Mesendoderm (in vitro differentiated cells): ENCODE results near the gene ASB13.

ENCODE experiments used
- DNase-seq: peaks from one replicate; pipeline ENCODE4 v3.0.0; 2013
- H2AK5ac ChIP-seq: 2 replicates; pipeline ENCODE4 v1.6.1; 2013; ENCODE audit warnings: low read length, inconsistent platforms
- H2BK120ac ChIP-seq: 2 replicates; pipeline ENCODE4 v1.6.1; 2013; ENCODE audit warnings: low read depth, mild to moderate bottlenecking, low read length, moderate library complexity, mixed read lengths
- H2BK15ac ChIP-seq: replicated peaks from 2 replicates; pipeline ENCODE4 v1.6.1; 2013; ENCODE audit warnings: low read depth, mild to moderate bottlenecking, moderate library complexity
- H2BK5ac ChIP-seq: 2 replicates; pipeline ENCODE4 v1.6.1; 2013; ENCODE audit warnings: low read length, inconsistent platforms
- H3K18ac ChIP-seq: 2 replicates; pipeline ENCODE4 v1.6.1; 2013; ENCODE audit warnings: mild to moderate bottlenecking, low read length, mixed read lengths
- H3K23ac ChIP-seq: one replicate; pipeline ENCODE4 v1.6.1; 2013; ENCODE audit warnings: low read length
- H3K27ac ChIP-seq: 2 replicates; pipeline ENCODE4 v1.5.1; 2013; ENCODE audit warnings: low read depth, mild to moderate bottlenecking, inconsistent platforms, low read length, moderate library complexity
- H3K27me3 ChIP-seq: 2 replicates; pipeline ENCODE4 v1.6.1; 2013; ENCODE audit warnings: low read length, control low read depth, mild to moderate bottlenecking, inconsistent platforms; ENCODE audit not compliant: insufficient read depth, poor library complexity
- H3K36me3 ChIP-seq: 2 replicates; pipeline ENCODE4 v1.6.1; 2013; ENCODE audit warnings: low read length, inconsistent platforms; ENCODE audit not compliant: control insufficient read depth, insufficient read depth
- H3K4ac ChIP-seq: one replicate; pipeline ENCODE4 v1.6.1; 2013; ENCODE audit warnings: low read depth, mild to moderate bottlenecking, low read length, moderate library complexity
- H3K4me1 ChIP-seq: 2 replicates; pipeline ENCODE4 v1.6.1; 2013; ENCODE audit warnings: low read depth, low read length, inconsistent platforms; ENCODE audit not compliant: control insufficient read depth
- H3K4me2 ChIP-seq: 2 replicates; pipeline ENCODE4 v1.6.1; 2013; ENCODE audit warnings: low read length
- H3K4me3 ChIP-seq: 2 replicates; pipeline ENCODE4 v1.5.1; 2013; ENCODE audit warnings: mild to moderate bottlenecking, low read length
- H3K56ac ChIP-seq: one replicate; pipeline ENCODE4 v1.6.1; 2013; ENCODE audit warnings: low read length
- H3K79me1 ChIP-seq: 2 replicates; pipeline ENCODE4 v1.6.1; 2013; ENCODE audit warnings: low read length, inconsistent platforms
- H3K79me2 ChIP-seq: 2 replicates; pipeline ENCODE4 v1.6.1; 2013; ENCODE audit warnings: mild to moderate bottlenecking, low read length; ENCODE audit not compliant: control insufficient read depth, insufficient read depth
- H3K9ac ChIP-seq: 2 replicates; pipeline ENCODE4 v1.6.1; 2013; ENCODE audit warnings: low read length, inconsistent platforms
- H4K5ac ChIP-seq: one replicate; pipeline ENCODE4 v1.6.1; 2013; ENCODE audit warnings: low read length
- H4K8ac ChIP-seq: one replicate; pipeline ENCODE4 v1.6.1; 2013; ENCODE audit warnings: low read depth, mild to moderate bottlenecking, control low read depth, low read length, moderate library complexity
- WGBS: extraction: QIAGEN DNeasy Blood & Tissue Kit; methylation state at CpG from one replicate; pipeline ENCODE4 v1.1.7; 2013; ENCODE audit warnings: low lambda C conversion rate, missing lambda C conversion rate; ENCODE audit not compliant: insufficient coverage; ENCODE audit errors: extremely low coverage; 5-methylcytosine and 5-hydroxymethylcytosine counted together

Gene ASB13

DNA sequence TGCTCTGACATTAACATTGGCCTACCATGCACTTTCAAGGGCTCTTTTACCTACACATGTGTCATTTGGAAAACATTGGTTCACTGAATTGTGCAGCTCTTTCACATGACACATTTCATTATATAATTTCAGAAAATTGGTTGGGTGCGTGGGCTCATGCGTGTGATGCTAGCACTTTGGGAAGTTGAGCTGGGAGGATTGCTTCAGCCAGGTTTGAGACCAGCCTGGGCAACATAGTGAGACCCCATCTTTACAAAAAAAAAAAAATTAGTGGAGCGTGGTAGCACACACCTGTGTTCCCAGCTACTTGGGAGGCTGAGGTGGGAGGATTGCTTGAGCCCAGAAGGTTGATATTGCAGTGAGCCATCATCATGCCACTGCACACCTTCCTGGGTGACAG is 22.2 kb upstream of the ASB13 start:
- Histone ChIP-seq H3K27me3 (no peaks in the 10 kb centered on the region), H3K27ac (no peak overlapping the region), H4K5ac (no peak overlapping the region), H3K4me1 (peaks cover 3% of the 10 kb centered on the region), H3K79me1 (peaks cover 4% of the 10 kb centered on the region), H3K18ac (no peak overlapping the region), H3K23ac (no peak overlapping the region), H3K56ac (no peak overlapping the region), H2BK15ac (no peak overlapping the region), H3K79me2 (peaks cover 51% of the 10 kb centered on the region), H2BK5ac (no peak overlapping the region), H2AK5ac (no peak overlapping the region), H3K4ac (no peak overlapping the region), H2BK120ac (no peak overlapping the region), H3K9ac (no peak overlapping the region), H4K8ac (no peak overlapping the region), H3K4me3 (no peak overlapping the region), H3K4me2 (no peak overlapping the region), H3K36me3 (no peaks in the 10 kb centered on the region)
- WGBS = no CpG with 5 or more reads among the region's 3 CpGs
- no peak for DNase-seq

DNA sequence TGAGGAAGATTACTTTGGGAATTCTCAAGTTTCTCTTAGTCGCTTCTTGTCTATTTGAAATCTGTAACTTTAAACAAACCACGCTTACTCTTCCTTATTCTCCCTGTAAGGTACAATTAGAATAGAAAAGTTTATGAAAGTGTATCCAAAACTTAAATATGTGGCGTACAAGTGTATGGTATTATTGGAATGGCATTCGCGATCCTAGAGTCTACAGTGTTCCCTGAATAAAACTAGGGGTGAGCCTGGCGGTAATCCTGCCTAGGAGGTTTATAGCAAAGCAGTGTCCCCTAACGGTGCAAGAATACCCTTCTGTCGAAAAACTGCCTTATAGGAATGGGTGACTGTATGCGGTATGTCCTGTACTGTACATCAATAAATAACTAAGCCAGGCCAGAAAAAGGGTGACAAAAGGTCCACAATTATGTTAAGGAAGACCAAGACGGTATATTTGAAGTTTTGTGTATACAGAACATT is 19.4 kb upstream of the ASB13 start:
- H2BK5ac ChIP-seq = no peak overlapping the region
- H4K5ac ChIP-seq = no peak overlapping the region
- H3K79me2 ChIP-seq = peaks cover 32% of the 10 kb centered on the region
- H3K4me2 ChIP-seq = peak overlapping the region; percentile 87
- DNase-seq = no peak
- H3K4me3 ChIP-seq = peak overlapping the region; percentile 47
- no peak overlapping the region for H2BK120ac ChIP-seq
- whole genome bisulfite sequencing = no CpG with 5 or more reads among the region's 10 CpGs
- H3K56ac ChIP-seq = peak overlapping the region; percentile 57
- H3K79me1 ChIP-seq = peaks cover 4% of the 10 kb centered on the region
- no peak overlapping the region for H3K23ac ChIP-seq
- H3K18ac ChIP-seq = no peak overlapping the region
- H2BK15ac ChIP-seq = no peak overlapping the region
- H3K27me3 ChIP-seq = no peaks in the 10 kb centered on the region
- H2AK5ac ChIP-seq = no peak overlapping the region
- H3K27ac ChIP-seq = no peak overlapping the region
- no peak overlapping the region for H3K4ac ChIP-seq
- H3K9ac ChIP-seq = peak overlapping the region; percentile 68
- H3K4me1 ChIP-seq = no peaks in the 10 kb centered on the region
- H3K36me3 ChIP-seq = no peaks in the 10 kb centered on the region
- no peak overlapping the region for H4K8ac ChIP-seq

DNA sequence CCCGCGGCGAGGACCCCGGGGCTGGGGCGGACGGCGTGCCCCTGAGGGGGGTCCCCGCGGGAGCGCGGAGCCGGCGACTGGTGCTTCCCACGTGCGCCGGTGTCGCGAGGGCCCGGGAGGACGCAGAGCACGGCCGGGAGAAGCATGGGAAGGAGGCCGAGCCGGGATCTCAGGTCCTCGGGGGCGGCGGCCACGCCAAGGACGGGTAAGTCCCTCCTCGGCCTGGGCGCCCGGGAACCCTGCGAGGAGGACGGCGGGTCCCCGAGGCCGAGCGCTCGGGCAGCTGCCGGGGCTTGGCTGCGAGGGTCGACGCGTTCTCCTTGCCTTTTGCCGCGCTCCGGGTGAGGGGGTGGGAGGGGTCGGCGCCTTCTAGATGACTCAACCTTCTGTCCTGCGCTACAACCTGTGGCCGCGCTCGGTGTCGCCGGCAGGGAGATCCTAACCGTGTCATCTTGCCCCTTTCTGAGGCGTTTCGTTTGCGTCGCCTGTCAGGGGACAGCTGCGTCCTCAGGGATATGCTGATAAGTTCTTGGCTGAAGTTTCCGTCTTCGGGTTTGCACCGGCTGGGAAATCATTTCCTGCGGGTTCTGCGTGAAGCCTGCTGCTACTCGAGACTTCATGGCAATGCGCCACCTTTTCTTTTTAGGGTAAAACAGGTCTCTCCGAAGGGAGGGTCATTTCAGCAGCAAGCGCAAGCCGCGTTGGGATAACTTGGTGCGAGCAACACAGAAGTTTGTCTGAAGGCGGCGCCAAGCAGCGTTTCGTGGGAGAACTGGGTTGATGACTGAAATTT is 18.8 kb upstream of the ASB13 start:
- Histone ChIP-seq H3K36me3 (no peaks in the 10 kb centered on the region), H3K79me2 (peaks cover 29% of the 10 kb centered on the region), H2BK15ac (no peak overlapping the region), H3K56ac (peak overlapping the region; percentile 83), H2AK5ac (no peak overlapping the region), H2BK120ac (no peak overlapping the region), H3K4me1 (no peaks in the 10 kb centered on the region), H3K18ac (peak overlapping the region; percentile 65), H2BK5ac (no peak overlapping the region), H4K5ac (no peak overlapping the region), H4K8ac (no peak overlapping the region), H3K4ac (peak overlapping the region; percentile 84), H3K27me3 (no peaks in the 10 kb centered on the region), H3K23ac (peak overlapping the region; percentile 54), H3K79me1 (peaks cover 2% of the 10 kb centered on the region), H3K4me2 (peak overlapping the region; percentile 91), H3K4me3 (peak overlapping the region; percentile 90), H3K9ac (peak overlapping the region; percentile 76), H3K27ac (peak overlapping the region; percentile 76)
- WGBS = no CpG with 5 or more reads among the region's 77 CpGs
- peak; percentile 92 for DNase-seq

DNA sequence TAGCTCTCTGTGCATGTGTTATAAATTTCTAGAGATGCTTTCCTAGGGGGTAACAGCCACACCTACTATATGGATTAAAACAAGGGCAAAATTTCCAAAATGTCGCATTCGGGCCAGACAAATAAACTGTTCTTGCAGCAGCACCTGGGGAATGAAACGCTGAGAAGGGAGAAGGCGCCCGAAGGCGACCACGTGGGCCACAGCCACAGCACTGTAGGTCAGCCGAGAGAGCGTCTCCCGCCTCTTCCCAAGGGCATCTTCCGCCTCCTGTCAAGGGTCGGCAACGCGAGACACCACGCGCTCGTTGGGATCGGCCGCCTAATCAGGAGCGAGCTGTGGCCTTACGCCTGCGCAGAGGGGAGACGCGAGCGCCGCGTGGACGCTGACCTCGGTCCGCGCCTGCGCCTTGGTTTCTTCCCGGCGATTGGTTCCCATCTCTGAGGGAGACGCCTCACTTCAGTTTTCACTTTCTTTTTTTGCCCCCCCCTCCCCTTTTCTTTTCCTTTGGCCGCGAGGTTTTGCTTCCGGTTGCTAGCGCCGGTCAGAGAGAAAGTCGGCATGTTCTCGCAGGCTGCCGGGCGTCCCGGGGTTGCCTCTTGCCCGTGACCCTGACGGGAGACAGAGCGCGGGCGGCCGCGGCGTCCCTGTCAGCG is 18.0 kb upstream of the ASB13 start, which contains the start of gene TASOR2:
Gene TASOR2 (plus strand): TSS at position 521 of the 653 bp plus-strand sequence. CDS start 35,805 bp downstream, outside the sequence.
- peak within 1 kb of the TSS; percentile 90 for H3K4me3 ChIP-seq
- H3K23ac ChIP-seq = peak within 1 kb of the TSS; percentile 54
- no peak within 1 kb of the TSS for H2AK5ac ChIP-seq
- no peak within 1 kb of the TSS for H2BK120ac ChIP-seq
- peak within 1 kb of the TSS; percentile 84 for H3K4ac ChIP-seq
- no peak within 1 kb of the TSS for H2BK5ac ChIP-seq
- H3K36me3 ChIP-seq = no peaks in the 10 kb centered on the region
- H4K5ac ChIP-seq = no peak within 1 kb of the TSS
- H3K4me2 ChIP-seq = peak within 1 kb of the TSS; percentile 91
- peak within 1 kb of the TSS; percentile 76 for H3K27ac ChIP-seq
- peaks cover 2% of the 10 kb centered on the region for H3K79me1 ChIP-seq
- no peaks in the 10 kb centered on the region for H3K4me1 ChIP-seq
- peak; percentile 99 for DNase-seq
- H3K79me2 ChIP-seq = peaks cover 29% of the 10 kb centered on the region
- no peak within 1 kb of the TSS for H2BK15ac ChIP-seq
- no peak within 1 kb of the TSS for H4K8ac ChIP-seq
- H3K18ac ChIP-seq = peak within 1 kb of the TSS; percentile 65
- H3K27me3 ChIP-seq = no peaks in the 10 kb centered on the region
- peak within 1 kb of the TSS; percentile 76 for H3K9ac ChIP-seq
- H3K56ac ChIP-seq = peak within 1 kb of the TSS; percentile 83
- WGBS = no CpG with 5 or more reads among the region's 54 CpGs

DNA sequence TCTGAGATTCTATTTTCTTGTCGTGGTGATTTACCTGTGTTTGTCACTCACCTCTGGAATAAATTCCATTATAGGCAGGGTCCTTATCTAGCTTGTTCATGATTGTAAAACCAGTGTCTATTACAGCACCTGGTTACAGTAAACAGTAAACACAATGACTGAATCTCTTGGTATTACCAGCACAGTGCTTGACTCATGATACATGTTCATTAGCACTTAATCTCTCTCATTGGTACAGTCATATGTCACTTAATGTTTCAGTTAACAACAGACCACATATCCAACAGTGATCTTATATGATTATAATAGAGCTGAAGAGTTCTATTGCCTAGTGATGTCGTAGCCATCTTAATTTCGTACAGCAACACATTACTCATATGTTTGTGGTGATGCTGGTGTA is 16.7 kb upstream of the ASB13 start:
- WGBS = no CpG with 5 or more reads among the region's 3 CpGs
- no peak for DNase-seq
- no peak overlapping the region for H2BK5ac ChIP-seq
- H3K9ac ChIP-seq = no peak overlapping the region
- H4K5ac ChIP-seq = no peak overlapping the region
- H3K36me3 ChIP-seq = no peaks in the 10 kb centered on the region
- no peak overlapping the region for H4K8ac ChIP-seq
- H3K79me1 ChIP-seq = peaks cover 2% of the 10 kb centered on the region
- no peak overlapping the region for H3K23ac ChIP-seq
- H3K79me2 ChIP-seq = peaks cover 18% of the 10 kb centered on the region
- H3K4me1 ChIP-seq = no peaks in the 10 kb centered on the region
- H3K56ac ChIP-seq = no peak overlapping the region
- no peak overlapping the region for H3K4me2 ChIP-seq
- no peak overlapping the region for H3K27ac ChIP-seq
- H2AK5ac ChIP-seq = no peak overlapping the region
- no peak overlapping the region for H3K4me3 ChIP-seq
- H2BK15ac ChIP-seq = no peak overlapping the region
- H2BK120ac ChIP-seq = no peak overlapping the region
- no peak overlapping the region for H3K18ac ChIP-seq
- no peak overlapping the region for H3K4ac ChIP-seq
- no peaks in the 10 kb centered on the region for H3K27me3 ChIP-seq
